ENCODE results near the gene ANP32B. TPM values are rescaled to one million over a fixed set of nuclear protein-coding genes. Genes with fewer than 3 reads are reported as not detected.

Gene ANP32B
- total and polyA plus RNA-seq, 7 donors = 31.4 to 217 (median 66.7) TPM

GRCh38 chr9:98031169-98031568 lies 48.0 kb downstream of the ANP32B start:
- H3K9me3 ChIP-seq = no peaks in the 10 kb centered on the region
- H3K4me1 ChIP-seq = peaks cover 0 to 6% (median 5%) of the 10 kb centered on the region in 4 donors
- H3K27ac ChIP-seq = no peak overlapping the region
- no peak overlapping the region for H3K4me3 ChIP-seq
- no peak for DNase-seq
- H3K36me3 ChIP-seq = no peaks in the 10 kb centered on the region
- TF ChIP-seq POLR2AphosphoS5 (IDR thresholded peaks at IDR 0.05) (no peak), CTCF (IDR thresholded peaks at IDR 0.05) (no peak), POLR2A (IDR thresholded peaks at IDR 0.05) (no peak), EP300 (IDR thresholded peaks at IDR 0.05) (no peak)
- intact Hi-C loops (cut with DNase I) = no loop called here
- no peaks in the 10 kb centered on the region for H3K27me3 ChIP-seq

GRCh38 chr9:98031935-98032334 lies 48.8 kb downstream of the ANP32B start:
- H3K27me3 ChIP-seq = no peaks in the 10 kb centered on the region
- H3K9me3 ChIP-seq = no peaks in the 10 kb centered on the region
- H3K27ac ChIP-seq = no peak overlapping the region
- intact Hi-C loops (cut with DNase I) = no loop called here
- TF ChIP-seq POLR2A (IDR thresholded peaks at IDR 0.05) (no peak), EP300 (IDR thresholded peaks at IDR 0.05) (no peak), POLR2AphosphoS5 (IDR thresholded peaks at IDR 0.05) (no peak), CTCF (IDR thresholded peaks at IDR 0.05) (no peak)
- 85 to 89% methylated on average over 1 of the region's 1 CpG for WGBS, 2 donors
- H3K4me3 ChIP-seq = no peak overlapping the region
- H3K36me3 ChIP-seq = no peaks in the 10 kb centered on the region
- DNase-seq = no peak
- peaks cover 0 to 6% (median 5%) of the 10 kb centered on the region in 4 donors for H3K4me1 ChIP-seq

GRCh38 chr9:98034593-98035546 lies 51.7 kb downstream of the ANP32B start:
- Histone ChIP-seq H3K36me3 (no peaks in the 10 kb centered on the region), H3K4me1 (peaks cover 0 to 6% (median 5%) of the 10 kb centered on the region in 4 donors), H3K9me3 (no peaks in the 10 kb centered on the region), H3K27me3 (no peaks in the 10 kb centered on the region), H3K27ac (no peak overlapping the region), H3K4me3 (peak overlapping the region in 2 of 4 donors; percentile 14 to 23)
- 45 to 48% methylated on average over 20 of the region's 20 CpGs for WGBS, 2 donors
- peak; percentile 93 for DNase-seq
- intact Hi-C loops (cut with DNase I) = loop anchor here (1.0 to 2.0 kb wide), 2 partner anchors 52 to 112 kb away; partner anchors contain the start of gene ANP32B
- TF ChIP-seq CTCF (IDR thresholded peaks at IDR 0.05) (peak; percentile 33 to 94 (median 86)), POLR2AphosphoS5 (IDR thresholded peaks at IDR 0.05) (no peak), POLR2A (IDR thresholded peaks at IDR 0.05) (no peak), EP300 (IDR thresholded peaks at IDR 0.05) (no peak)

- H3K36me3 ChIP-seq = no peaks in the 10 kb centered on the region
- peak overlapping the region in 2 of 4 donors; percentile 4 to 14 for H3K27ac ChIP-seq
- intact Hi-C loops (cut with DNase I) = no loop called here
- H3K9me3 ChIP-seq = no peaks in the 10 kb centered on the region
- H3K4me3 ChIP-seq = no peak overlapping the region
- peaks cover 0 to 6% (median 5%) of the 10 kb centered on the region in 4 donors for H3K4me1 ChIP-seq
- H3K27me3 ChIP-seq = no peaks in the 10 kb centered on the region
- no peak for DNase-seq
- TF ChIP-seq POLR2AphosphoS5 (IDR thresholded peaks at IDR 0.05) (no peak), EP300 (IDR thresholded peaks at IDR 0.05) (no peak)
These were observed 54.2 kb downstream of the ANP32B start for GRCh38 chr9:98037357-98037756.

GRCh38 chr9:98038958-98039357 lies 55.8 kb downstream of the ANP32B start:
- 73 to 75% methylated on average over 8 of the region's 8 CpGs for WGBS, 2 donors
- Histone ChIP-seq H3K27ac (no peak overlapping the region), H3K36me3 (no peaks in the 10 kb centered on the region), H3K27me3 (no peaks in the 10 kb centered on the region), H3K9me3 (no peaks in the 10 kb centered on the region), H3K4me3 (no peak overlapping the region), H3K4me1 (peaks cover 0 to 6% (median 5%) of the 10 kb centered on the region in 4 donors)
- TF ChIP-seq POLR2A (IDR thresholded peaks at IDR 0.05) (no peak), CTCF (IDR thresholded peaks at IDR 0.05) (no peak), EP300 (IDR thresholded peaks at IDR 0.05) (no peak), POLR2AphosphoS5 (IDR thresholded peaks at IDR 0.05) (no peak)
- no peak for DNase-seq
- intact Hi-C loops (cut with DNase I) = no loop called here

All from sigmoid colon (tissue), 7 donors.